Uterus (tissue), 4 donors: ENCODE data around the gene ADCK2. TPM values are rescaled to one million over a fixed set of nuclear protein-coding genes. Genes with fewer than 3 reads are reported as not detected.
A peak's percentile ranks its signal among the peaks of the same experiment; 100 is the strongest.
"Not testable (repeated sequence)": the region's sequence is repeated elsewhere in the genome, so short reads cannot be mapped to it uniquely, and the experiment has no call there.

ENCODE experiments used
- DNase-seq, 2 donors: peaks; one replicate each; pipeline ENCODE4 v3.0.0-alpha.2; 2019 to 2020
- H3K27ac ChIP-seq, 2 donors: fragments of 200-600 bp; sonication (generic); 1 replicate in 1 of 2; 2 replicates in 1 of 2; pipeline ENCODE4 v1.5.1; 2016 to 2018
- H3K27me3 ChIP-seq, 2 donors: fragments of 200-600 bp; sonication (generic); one replicate each; pipeline ENCODE4 v1.5.1; 2018 to 2019; ENCODE audit warnings: control low read depth in 1 of 2
- H3K36me3 ChIP-seq, 2 donors: fragments of 200-600 bp; sonication (generic); one replicate each; pipeline ENCODE4 v1.5.1; 2019; ENCODE audit warnings: control low read depth in 1 of 2
- H3K4me1 ChIP-seq, 2 donors: fragments of 200-600 bp; sonication (generic); one replicate each; pipeline ENCODE4 v1.5.1; 2018 to 2019; ENCODE audit warnings: control low read depth in 1 of 2
- H3K4me3 ChIP-seq, 2 donors: fragments of 200-600 bp; sonication (generic); 1 replicate in 1 of 2; 2 replicates in 1 of 2; pipeline ENCODE4 v1.5.1; 2018 to 2019; ENCODE audit warnings: mild to moderate bottlenecking in 1 of 2
- H3K9me3 ChIP-seq, 2 donors: fragments of 200-600 bp; sonication (generic); one replicate each; pipeline ENCODE4 v1.5.1; 2019; ENCODE audit warnings: control low read depth in 1 of 2
- CTCF ChIP-seq, 4 experiments: fragments of 200-600 bp in 2 of 4; fragments of 450-650 bp in 2 of 4; sonication (generic) in 2 of 4; IDR thresholded peaks; one replicate each; pipeline ENCODE4 v1.5.1; 2016 to 2019; ENCODE audit warnings: antibody characterized with exemption in 4 of 4, mild to moderate bottlenecking in 2 of 4, moderate library complexity in 1 of 4
- POLR2A ChIP-seq, 2 donors: fragments of 450-650 bp; IDR thresholded peaks; one replicate each; pipeline ENCODE4 v1.6.1; 2016; ENCODE audit warnings: antibody characterized with exemption in 2 of 2, mild to moderate bottlenecking in 1 of 2, moderate library complexity in 1 of 2
- intact Hi-C: fragments of 100-400 bp; cut with DNase I; formaldehyde crosslinking; loops from one replicate; pipeline ENCODE4 v1.15.1; 2023; ENCODE audit warnings: low total_unique reads
- total RNA-seq, 4 donors: library from RNA; depleted of rRNA in 3 of 4; stranded (reverse); fragments of >200 nt in 3 of 4; gene quantifications; one replicate each; pipeline versions ENCODE4 v1.1.0 to v1.2.4, GENCODE V29; 2014 to 2023
- donor health status: DM: yes; HTN: yes; CAD: no.

ADCK2 gene
- total RNA-seq, 4 donors from 2014 or later, result 13.2 to 24.3 (median 22.4) TPM

- Histone ChIP-seq H3K4me3 (peak overlapping the region; percentile 61 to 74), H3K27ac (peak overlapping the region; percentile 79 to 88), H3K4me1 (no peaks in the 10 kb centered on the region), H3K9me3 (no peaks in the 10 kb centered on the region), H3K27me3 (no peaks in the 10 kb centered on the region), H3K36me3 (no peaks in the 10 kb centered on the region)
- TF ChIP-seq CTCF (IDR thresholded peaks at IDR 0.05), result no peak
- TF ChIP-seq POLR2A (IDR thresholded peaks at IDR 0.05), result no peak
- intact Hi-C loops, result no loop called here
- DNase-seq, result no peak
Measured at GRCh38 chr7:140673774-140674155, 1.0 kb downstream of the ADCK2 start.

- H3K27me3 ChIP-seq, result no peaks in the 10 kb centered on the region
- no peak for DNase-seq
- no peaks in the 10 kb centered on the region for H3K9me3 ChIP-seq
- H3K4me3 ChIP-seq, result peak overlapping the region in 1 of 2 donors; percentile 74
- no peaks in the 10 kb centered on the region for H3K4me1 ChIP-seq
- TF ChIP-seq CTCF (IDR thresholded peaks at IDR 0.05) (no peak), POLR2A (IDR thresholded peaks at IDR 0.05) (no peak)
- no peaks in the 10 kb centered on the region for H3K36me3 ChIP-seq
- peak overlapping the region; percentile 79 to 88 for H3K27ac ChIP-seq
- intact Hi-C loops, result no loop called here
Measured at GRCh38 chr7:140674356-140674800, 1.6 kb downstream of the ADCK2 start.

- Histone ChIP-seq H3K27ac (no peak overlapping the region), H3K4me1 (no peaks in the 10 kb centered on the region), H3K4me3 (no peak overlapping the region), H3K9me3 (no peaks in the 10 kb centered on the region), H3K27me3 (no peaks in the 10 kb centered on the region), H3K36me3 (no peaks in the 10 kb centered on the region)
- intact Hi-C loops, result no loop called here
- TF ChIP-seq POLR2A (IDR thresholded peaks at IDR 0.05), result no peak
- peak in 3 of 4 experiments; percentile 15 to 23 (median 21) for TF ChIP-seq CTCF (IDR thresholded peaks at IDR 0.05)
- DNase-seq, result no peak
Measured at GRCh38 chr7:140674899-140675701, 2.4 kb downstream of the ADCK2 start.

- intact Hi-C loops, result no loop called here
- H3K36me3 ChIP-seq, result no peaks in the 10 kb centered on the region
- H3K9me3 ChIP-seq, result no peaks in the 10 kb centered on the region
- DNase-seq, result no peak
- H3K4me1 ChIP-seq, result no peaks in the 10 kb centered on the region
- TF ChIP-seq CTCF (IDR thresholded peaks at IDR 0.05) (no peak), POLR2A (IDR thresholded peaks at IDR 0.05) (no peak)
- H3K27ac ChIP-seq, result no peak overlapping the region
- no peak overlapping the region for H3K4me3 ChIP-seq
- H3K27me3 ChIP-seq, result no peaks in the 10 kb centered on the region
Measured at GRCh38 chr7:140675726-140676125, 3.0 kb downstream of the ADCK2 start.

GRCh38 chr7:140676306-140676705, 3.6 kb downstream of the ADCK2 start:
- TF ChIP-seq POLR2A (IDR thresholded peaks at IDR 0.05) (no peak), CTCF (IDR thresholded peaks at IDR 0.05) (no peak)
- intact Hi-C loops, result no loop called here
- no peaks in the 10 kb centered on the region for H3K27me3 ChIP-seq
- no peak overlapping the region for H3K27ac ChIP-seq
- no peak overlapping the region for H3K4me3 ChIP-seq
- H3K36me3 ChIP-seq, result no peaks in the 10 kb centered on the region
- no peak for DNase-seq
- H3K4me1 ChIP-seq, result no peaks in the 10 kb centered on the region
- no peaks in the 10 kb centered on the region for H3K9me3 ChIP-seq

- H3K27me3 ChIP-seq, H3K4me1 ChIP-seq, H3K4me3 ChIP-seq, H3K9me3 ChIP-seq, H3K27ac ChIP-seq, H3K36me3 ChIP-seq, DNase-seq, intact Hi-C loops: not testable (repeated sequence)
Measured at GRCh38 chr7:140676956-140677355, 4.2 kb downstream of the ADCK2 start.
